H4 (cell line): ENCODE data around the gene SPINDOC. TPM values are rescaled to one million over a fixed set of nuclear protein-coding genes. Genes with fewer than 3 reads are reported as not detected.
"Not testable (repeated sequence)": the region's sequence is repeated elsewhere in the genome, so short reads cannot be mapped to it uniquely, and the experiment has no call there.

ENCODE experiments used
- DNase-seq: peaks from one replicate; pipeline ENCODE4 v3.0.0-alpha.2; 2015; ENCODE audit warnings: low spot score
- total RNA-seq: library from RNA; depleted of rRNA; stranded (reverse); fragments of >200 nt; shearing (Covaris generic); gene quantifications from 2 replicates; pipeline ENCODE4 v1.2.3, GENCODE V29; 2014; rRNA removed

Gene SPINDOC
- total RNA-seq, 1 experiment from 2014 or later, result 14.4 TPM

- no peak for DNase-seq
Observed at GRCh38 chr11:63858628-63859550, 45.6 kb downstream of the SPINDOC start.

DNA sequence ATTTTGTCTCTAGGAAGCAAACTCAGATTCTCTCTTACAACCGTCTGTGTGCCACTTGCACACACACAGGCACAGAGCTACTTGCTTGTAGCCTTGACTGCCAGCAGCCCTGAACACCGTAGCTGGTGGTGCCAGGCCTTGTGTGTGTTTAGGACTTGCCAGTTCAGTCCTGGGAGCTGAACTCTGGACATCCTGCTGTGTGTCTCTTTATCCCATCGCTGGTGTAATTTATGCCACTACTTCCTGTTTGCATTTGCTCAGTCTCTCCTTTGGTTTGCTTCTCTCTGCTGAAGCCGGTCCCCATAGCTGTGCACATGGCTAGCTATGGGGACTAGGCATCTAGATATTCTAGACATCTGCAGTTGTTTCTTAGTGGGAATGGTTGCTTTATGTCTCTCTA, 49.7 kb downstream of the SPINDOC start:
- no peak for DNase-seq

- not testable (repeated sequence) for DNase-seq
Observed at GRCh38 chr11:63863620-63864019, 50.4 kb downstream of the SPINDOC start.

GRCh38 chr11:63866211-63866610, 53.0 kb downstream of the SPINDOC start:
- peak; percentile 39 for DNase-seq

GRCh38 chr11:63867511-63867910, 54.3 kb downstream of the SPINDOC start:
- no peak for DNase-seq

- DNase-seq, result no peak
Observed at GRCh38 chr11:63868399-63869064, 55.3 kb downstream of the SPINDOC start.

DNA sequence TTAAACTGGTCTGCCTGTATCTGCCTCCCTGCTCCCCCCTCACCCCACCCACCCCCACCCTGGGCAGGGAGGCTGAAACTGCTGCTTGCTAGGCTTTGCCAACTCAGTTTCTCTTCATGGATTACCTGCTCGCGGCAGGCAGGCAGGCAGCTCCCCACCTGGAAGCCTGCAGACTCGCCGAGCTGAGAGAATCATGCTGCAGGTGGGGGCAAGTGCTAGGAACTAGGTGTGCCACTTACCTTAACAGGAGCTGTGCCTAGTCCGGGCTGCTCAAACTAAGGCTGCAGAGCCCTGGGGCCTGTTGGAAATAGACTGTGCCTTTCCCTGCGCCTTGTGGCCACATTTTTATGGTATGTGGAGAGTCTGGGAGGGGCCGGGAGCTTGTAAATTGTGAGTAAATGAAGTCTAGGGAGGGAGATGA, 55.9 kb downstream of the SPINDOC start:
- no peak for DNase-seq

DNA sequence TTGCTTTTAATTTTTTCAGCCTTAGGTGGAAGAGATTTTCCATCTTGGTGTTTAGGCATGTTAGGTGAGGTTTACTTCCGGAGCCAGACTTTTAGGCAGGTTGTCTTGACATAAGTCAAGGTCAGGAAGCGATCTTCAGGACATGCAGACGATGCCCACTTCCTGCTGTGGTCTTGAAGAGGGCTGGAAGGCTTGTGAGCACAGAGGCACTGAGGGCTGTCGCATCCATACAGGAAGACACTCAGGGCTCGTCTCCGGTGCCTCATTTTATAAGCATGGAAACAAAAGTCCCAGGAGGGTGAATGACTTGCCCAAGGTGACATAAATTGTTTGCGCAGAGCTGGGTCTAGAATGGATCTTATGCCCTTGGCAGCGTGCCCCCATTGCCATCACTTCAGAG, 56.4 kb downstream of the SPINDOC start:
- no peak for DNase-seq

DNA sequence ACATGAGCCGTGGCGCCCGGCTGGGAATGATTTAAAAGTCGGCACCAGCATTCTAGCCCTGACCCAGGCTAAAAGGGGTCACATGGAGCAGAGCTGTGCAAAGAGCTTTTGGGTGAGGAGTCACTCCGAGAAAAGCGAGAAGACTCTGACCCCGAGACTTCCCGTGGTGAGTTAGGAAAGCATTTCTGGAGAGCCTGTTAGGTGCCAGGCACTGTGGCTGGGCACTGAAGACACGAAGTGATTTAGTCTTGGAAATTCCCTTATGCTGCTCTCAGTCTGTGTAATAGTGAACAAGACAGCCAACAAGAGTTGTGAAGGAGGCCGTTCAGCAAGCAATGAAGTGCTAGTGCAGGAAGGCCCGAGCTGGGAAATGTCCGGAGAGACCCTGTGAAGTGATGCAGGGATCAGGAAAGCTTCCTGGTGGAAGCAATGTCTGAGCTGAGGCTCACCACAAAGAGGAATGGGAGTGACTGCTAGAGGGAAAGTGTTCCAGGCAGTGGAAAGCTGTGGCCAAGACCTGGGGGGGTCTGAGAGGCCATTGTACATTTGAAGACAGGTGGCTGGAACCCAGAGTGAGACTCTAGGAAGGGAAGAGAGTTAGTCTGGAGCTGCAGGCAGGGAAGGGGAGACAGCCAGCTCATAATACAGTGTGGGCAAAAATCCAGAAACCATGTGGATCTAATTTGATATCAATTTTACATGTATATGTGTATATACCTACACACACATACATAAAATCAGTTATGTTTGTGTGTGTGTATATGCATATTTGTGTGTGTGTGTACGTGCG, 57.3 kb downstream of the SPINDOC start:
- no peak for DNase-seq

GRCh38 chr11:63871962-63872799, 58.9 kb downstream of the SPINDOC start:
- DNase-seq, result peak; percentile 91

DNA sequence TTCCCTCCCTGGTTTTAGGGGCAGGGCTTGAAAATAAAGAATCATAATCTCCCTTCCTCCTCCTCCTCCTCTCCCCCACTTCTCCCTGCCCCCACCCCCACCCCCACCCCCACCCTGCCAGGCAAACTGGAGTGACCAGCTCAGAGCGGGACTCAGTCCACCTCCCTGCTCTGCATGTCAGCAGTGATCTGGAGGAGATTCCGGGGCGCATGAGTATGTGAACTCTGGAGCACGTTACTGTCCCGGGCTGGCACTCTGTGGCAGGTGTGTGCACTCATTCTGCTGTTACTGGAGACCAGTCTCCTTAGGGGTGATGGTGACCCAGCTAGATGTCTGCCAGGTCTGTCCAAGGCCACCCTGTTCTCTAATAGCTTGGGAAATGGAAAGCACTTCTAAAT, 59.5 kb downstream of the SPINDOC start:
- DNase-seq, result no peak

GRCh38 chr11:63873311-63873710, 60.1 kb downstream of the SPINDOC start:
- no peak for DNase-seq

- no peak for DNase-seq
Observed at GRCh38 chr11:63874511-63874910, 61.3 kb downstream of the SPINDOC start.

DNA sequence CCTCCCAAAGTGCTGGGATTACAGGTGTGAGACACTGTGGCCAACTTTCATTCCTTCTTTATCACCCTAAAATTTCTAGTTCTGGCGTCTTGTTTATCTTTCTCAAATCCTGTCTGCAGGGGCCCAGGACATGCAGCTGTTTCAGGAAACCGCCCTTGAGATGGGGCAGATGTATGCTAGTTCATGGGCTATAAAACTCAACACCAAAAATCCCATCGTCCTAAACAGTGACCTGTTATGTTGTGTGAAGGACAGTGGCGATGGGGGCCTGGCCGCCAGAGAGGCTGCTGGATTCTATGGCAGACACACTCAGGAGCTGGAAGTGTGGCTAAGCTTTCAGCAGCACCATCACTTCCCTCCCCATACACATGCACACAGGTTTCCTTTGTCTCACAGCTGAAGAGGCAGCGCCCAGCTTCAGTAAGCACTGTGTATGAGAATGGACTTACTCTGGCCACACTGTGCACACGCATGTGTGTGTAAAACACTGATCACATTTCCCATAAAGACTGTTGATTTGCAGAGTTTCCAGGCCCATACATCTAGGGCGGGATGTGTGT, 62.3 kb downstream of the SPINDOC start:
- DNase-seq, result no peak

DNA sequence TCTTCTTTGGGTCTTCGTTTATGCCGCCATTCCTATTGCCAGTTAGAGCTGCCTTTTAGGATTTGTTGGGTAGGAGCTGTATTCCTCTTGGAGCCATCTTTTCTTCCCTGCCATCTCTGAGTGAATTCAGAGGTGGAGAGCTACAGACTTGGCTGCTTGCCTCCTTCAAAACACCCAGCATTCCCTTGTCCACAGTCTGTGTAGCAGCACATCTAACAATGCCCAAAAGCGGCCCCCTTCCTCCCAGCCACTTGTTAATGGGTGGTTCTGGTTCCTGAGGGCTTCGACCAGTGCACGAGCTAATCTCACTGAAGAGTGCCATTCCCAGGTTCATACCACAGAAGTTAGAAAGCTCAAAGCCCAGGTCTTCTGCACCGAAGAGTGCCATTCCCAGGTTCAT, 63.4 kb downstream of the SPINDOC start:
- DNase-seq, result no peak

Other genes with a start within 250 kb of the SPINDOC start
- gene PLAAT3, start 199.0 kb upstream of the SPINDOC start, total RNA-seq, result 4.7 and 9.0 TPM in 2 replicates
- 48.5 and 58.5 TPM in 2 replicates for gene ATL3, start 142.1 kb upstream of the SPINDOC start, total RNA-seq
- 50.9 and 78.6 TPM in 2 replicates for gene RTN3, start 132.0 kb upstream of the SPINDOC start, total RNA-seq
- 5.6 and 6.3 TPM in 2 replicates for gene ZFTA, start 44.7 kb upstream of the SPINDOC start, total RNA-seq
- gene MARK2, start 25.7 kb downstream of the SPINDOC start, total RNA-seq, result 8.2 and 10.1 TPM in 2 replicates
- gene RCOR2, start 103.7 kb downstream of the SPINDOC start, total RNA-seq, result 0.49 and 0.66 TPM in 2 replicates
- 6.1 and 10.5 TPM in 2 replicates for gene NAA40, start 125.5 kb downstream of the SPINDOC start, total RNA-seq
- 745 and 794 TPM in 2 replicates for gene COX8A, start 161.2 kb downstream of the SPINDOC start, total RNA-seq
- 48.9 and 69.0 TPM in 2 replicates for gene OTUB1, start 173.0 kb downstream of the SPINDOC start, total RNA-seq
- gene FLRT1, start 222.5 kb downstream of the SPINDOC start, total RNA-seq, result 0.80 and 1.4 TPM in 2 replicates